GM12891 (cell line): ENCODE results near the gene CCDC6.

Experiments used
- POLR2A ChIP-seq: IDR thresholded peaks from 2 replicates; pipeline ENCODE4 v1.6.1; 2011; ENCODE audit warnings: low read depth, low read length, control low read depth
- POLR2AphosphoS5 ChIP-seq: IDR thresholded peaks from 2 replicates; pipeline ENCODE4 v1.6.1; 2011; ENCODE audit warnings: low read depth, low read length, control low read depth
- POU2F2 ChIP-seq: IDR thresholded peaks from 2 replicates; pipeline ENCODE4 v1.6.1; 2011; ENCODE audit warnings: low read depth, mild to moderate bottlenecking, control low read depth, low read length, moderate library complexity

DNA sequence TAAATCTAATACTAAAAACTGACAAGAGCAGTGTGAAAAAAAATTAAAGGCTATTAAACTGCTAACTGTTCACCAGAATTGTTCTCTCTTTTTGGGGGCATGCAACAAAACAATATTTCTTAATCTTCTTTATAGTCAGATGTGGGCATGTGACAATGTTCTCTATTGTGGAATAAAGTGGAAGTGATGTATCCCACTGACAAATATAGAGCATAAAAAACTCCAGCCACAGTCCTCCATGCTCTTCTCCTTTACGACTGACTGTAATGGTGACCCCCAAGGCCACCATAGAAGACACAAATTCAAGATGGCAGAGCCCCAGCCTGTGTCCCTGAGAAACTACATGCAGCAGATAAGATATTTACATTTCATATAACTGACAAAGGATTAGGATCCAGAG is 11.6 kb upstream of the CCDC6 start:
- no peak for TF ChIP-seq POLR2AphosphoS5
- TF ChIP-seq POLR2A = no peak
- TF ChIP-seq POU2F2 = no peak
